Trophoblast cell (in vitro differentiated cells and primary cell): ENCODE measurements around the gene LILRB5.
"Not testable (repeated sequence)": the region's sequence is repeated elsewhere in the genome, so short reads cannot be mapped to it uniquely, and the experiment has no call there.

Source experiments
- DNase-seq, 2 donors: peaks; one replicate each; pipeline ENCODE4 v3.0.0-alpha.2; 2016
- H2AFZ ChIP-seq: 2 replicates; pipeline ENCODE4 v1.6.1; 2013; ENCODE audit warnings: low read length, moderate library complexity, mild to moderate bottlenecking; ENCODE audit not compliant: insufficient read depth, poor library complexity
- H2AK5ac ChIP-seq: 2 replicates; pipeline ENCODE4 v1.6.1; 2013; ENCODE audit warnings: mild to moderate bottlenecking, low read length
- H2BK120ac ChIP-seq: 2 replicates; pipeline ENCODE4 v1.6.1; 2013; ENCODE audit warnings: low read length, mild to moderate bottlenecking, moderate library complexity; ENCODE audit not compliant: insufficient read depth, poor library complexity
- H2BK12ac ChIP-seq: 2 replicates; pipeline ENCODE4 v1.6.1; 2013; ENCODE audit warnings: mild to moderate bottlenecking, low read length, moderate library complexity
- H2BK5ac ChIP-seq: 2 replicates; pipeline ENCODE4 v1.6.1; 2013; ENCODE audit warnings: low read length, low read depth, moderate library complexity, mild to moderate bottlenecking; ENCODE audit not compliant: poor library complexity
- H3K14ac ChIP-seq: 2 replicates; pipeline ENCODE4 v1.6.1; 2013; ENCODE audit warnings: mild to moderate bottlenecking, low read length
- H3K18ac ChIP-seq: 2 replicates; pipeline ENCODE4 v1.6.1; 2013; ENCODE audit warnings: mild to moderate bottlenecking, low read length
- H3K23ac ChIP-seq: 2 replicates; pipeline ENCODE4 v1.6.1; 2013; ENCODE audit warnings: low read length
- H3K27ac ChIP-seq: 2 replicates; pipeline ENCODE4 v1.5.1; 2013; ENCODE audit warnings: low read depth, mild to moderate bottlenecking, inconsistent platforms, low read length, moderate library complexity
- H3K27me3 ChIP-seq: 2 replicates; pipeline ENCODE4 v1.6.1; 2013; ENCODE audit warnings: inconsistent platforms, mild to moderate bottlenecking, low read length, moderate library complexity; ENCODE audit not compliant: insufficient read depth
- H3K36me3 ChIP-seq, 2 experiments: 1 replicate in 1 of 2; 2 replicates in 1 of 2; pipeline ENCODE4 v1.6.1; 2013; ENCODE audit warnings: low read length in 2 of 2, mild to moderate bottlenecking in 2 of 2, moderate library complexity in 1 of 2; ENCODE audit not compliant: insufficient read depth in 2 of 2, control insufficient read depth in 1 of 2
- H3K4ac ChIP-seq: 2 replicates; pipeline ENCODE4 v1.6.1; 2013; ENCODE audit warnings: low read depth, mild to moderate bottlenecking, low read length, moderate library complexity
- H3K4me1 ChIP-seq, 2 experiments: 1 replicate in 1 of 2; 2 replicates in 1 of 2; pipeline ENCODE4 v1.6.1; 2013; ENCODE audit warnings: low read length in 2 of 2, mild to moderate bottlenecking in 2 of 2, moderate library complexity in 1 of 2; ENCODE audit not compliant: insufficient read depth in 2 of 2, control insufficient read depth in 1 of 2
- H3K4me2 ChIP-seq: 2 replicates; pipeline ENCODE4 v1.6.1; 2013; ENCODE audit warnings: inconsistent platforms, mild to moderate bottlenecking, low read length, moderate library complexity
- H3K4me3 ChIP-seq: 2 replicates; pipeline ENCODE4 v1.5.1; 2013; ENCODE audit warnings: mild to moderate bottlenecking, low read depth, low read length, inconsistent platforms
- H3K79me1 ChIP-seq: one replicate; pipeline ENCODE4 v1.6.1; 2013; ENCODE audit warnings: low read length
- H3K79me2 ChIP-seq: 2 replicates; pipeline ENCODE4 v1.6.1; 2013; ENCODE audit warnings: low read length, mild to moderate bottlenecking; ENCODE audit not compliant: control insufficient read depth, insufficient read depth, poor library complexity
- H3K9ac ChIP-seq: 2 replicates; pipeline ENCODE4 v1.6.1; 2013; ENCODE audit warnings: mild to moderate bottlenecking, low read length
- H3K9me3 ChIP-seq: 2 replicates; pipeline ENCODE4 v1.6.1; 2013; ENCODE audit warnings: low read depth, mild to moderate bottlenecking, control low read depth, inconsistent platforms, low read length; ENCODE audit not compliant: insufficient read depth
- H4K12ac ChIP-seq: 2 replicates; pipeline ENCODE4 v1.6.1; 2013; ENCODE audit warnings: low read depth, mild to moderate bottlenecking, low read length, moderate library complexity
- H4K8ac ChIP-seq: 2 replicates; pipeline ENCODE4 v1.6.1; 2013; ENCODE audit warnings: low read depth, mild to moderate bottlenecking, low read length, moderate library complexity
- H4K91ac ChIP-seq: one replicate; pipeline ENCODE4 v1.6.1; 2013; ENCODE audit warnings: low read depth, mild to moderate bottlenecking, low read length, moderate library complexity
- WGBS: extraction: QIAGEN DNeasy Blood & Tissue Kit; methylation state at CpG from one replicate; pipeline ENCODE4 v1.1.7; 2013; ENCODE audit warnings: missing lambda C conversion rate; ENCODE audit not compliant: insufficient read length, insufficient coverage; ENCODE audit errors: extremely low coverage; 5-methylcytosine and 5-hydroxymethylcytosine counted together

LILRB5 gene

GRCh38 chr19:54239491-54240371 lies 17.3 kb downstream of the LILRB5 start:
- not testable (repeated sequence) for H3K36me3 ChIP-seq, H3K4me3 ChIP-seq, H3K23ac ChIP-seq, H3K27me3 ChIP-seq, H3K4me1 ChIP-seq, H2BK120ac ChIP-seq, H3K14ac ChIP-seq, H2AFZ ChIP-seq, H2BK5ac ChIP-seq, H3K79me2 ChIP-seq, H3K9ac ChIP-seq, DNase-seq, H4K8ac ChIP-seq, H4K12ac ChIP-seq, H3K4me2 ChIP-seq, H3K4ac ChIP-seq, H3K79me1 ChIP-seq, H3K9me3 ChIP-seq, H3K27ac ChIP-seq, H3K18ac ChIP-seq, H4K91ac ChIP-seq, H2BK12ac ChIP-seq, H2AK5ac ChIP-seq
- WGBS: no CpG with 5 or more reads among the region's 21 CpGs

- Histone ChIP-seq H2BK5ac (no peak overlapping the region), H3K79me1 (no peaks in the 10 kb centered on the region), H4K8ac (no peak overlapping the region), H3K23ac (no peak overlapping the region), H3K4me2 (no peak overlapping the region), H2BK12ac (no peak overlapping the region), H3K9ac (no peak overlapping the region), H3K9me3 (peaks cover 5% of the 10 kb centered on the region), H4K12ac (no peak overlapping the region), H3K18ac (no peak overlapping the region), H2AK5ac (no peak overlapping the region), H3K14ac (no peak overlapping the region), H3K4me3 (no peak overlapping the region), H3K27ac (no peak overlapping the region), H3K36me3 (no peaks in the 10 kb centered on the region), H3K4me1 (no peaks in the 10 kb centered on the region), H4K91ac (no peak overlapping the region), H3K4ac (no peak overlapping the region), H2BK120ac (no peak overlapping the region), H3K79me2 (no peaks in the 10 kb centered on the region), H2AFZ (no peak overlapping the region), H3K27me3 (peaks cover 2% of the 10 kb centered on the region)
- no peak for DNase-seq
- no CpG with 5 or more reads among the region's 5 CpGs for WGBS
Observed at GRCh38 chr19:54233941-54234340, 23.1 kb downstream of the LILRB5 start.

- Histone ChIP-seq H3K27me3 (peaks cover 2% of the 10 kb centered on the region), H3K4ac (no peak overlapping the region), H3K79me1 (no peaks in the 10 kb centered on the region), H2BK12ac (no peak overlapping the region), H2BK120ac (no peak overlapping the region), H3K4me1 (no peaks in the 10 kb centered on the region), H2BK5ac (no peak overlapping the region), H4K12ac (no peak overlapping the region), H3K27ac (no peak overlapping the region), H2AK5ac (no peak overlapping the region), H3K79me2 (no peaks in the 10 kb centered on the region), H3K4me2 (no peak overlapping the region), H3K14ac (no peak overlapping the region), H3K18ac (no peak overlapping the region), H3K23ac (no peak overlapping the region), H4K8ac (no peak overlapping the region), H3K36me3 (no peaks in the 10 kb centered on the region), H3K9me3 (peaks cover 5% of the 10 kb centered on the region), H2AFZ (no peak overlapping the region), H4K91ac (no peak overlapping the region), H3K9ac (no peak overlapping the region), H3K4me3 (no peak overlapping the region)
- WGBS: no CpG with 5 or more reads among the region's 21 CpGs
- peak; percentile 82 to 97 for DNase-seq
Observed at GRCh38 chr19:54231077-54231931, 25.8 kb downstream of the LILRB5 start.

GRCh38 chr19:54230031-54230430 lies 27.0 kb downstream of the LILRB5 start:
- Histone ChIP-seq H3K4me1 (no peaks in the 10 kb centered on the region), H3K23ac (no peak overlapping the region), H4K91ac (no peak overlapping the region), H3K27ac (no peak overlapping the region), H2BK12ac (no peak overlapping the region), H3K14ac (no peak overlapping the region), H3K9me3 (peaks cover 5% of the 10 kb centered on the region), H3K27me3 (peaks cover 2% of the 10 kb centered on the region), H3K4ac (no peak overlapping the region), H3K79me1 (no peaks in the 10 kb centered on the region), H2BK120ac (no peak overlapping the region), H3K79me2 (no peaks in the 10 kb centered on the region), H4K12ac (no peak overlapping the region), H2BK5ac (no peak overlapping the region), H3K9ac (no peak overlapping the region), H3K18ac (no peak overlapping the region), H4K8ac (no peak overlapping the region), H3K36me3 (no peaks in the 10 kb centered on the region), H3K4me3 (no peak overlapping the region), H2AK5ac (no peak overlapping the region), H3K4me2 (no peak overlapping the region), H2AFZ (no peak overlapping the region)
- no CpG with 5 or more reads among the region's 7 CpGs for WGBS
- DNase-seq: no peak
